ENCODE results near the gene ACTN4.

The ACTN4 gene

GRCh38 chr19:38774181-38774950, 126.9 kb downstream of the ACTN4 start:
- no peak for DNase-seq

- DNase-seq, result no peak
Measured at GRCh38 chr19:38778733-38779132, 131.3 kb downstream of the ACTN4 start.

- no peak for DNase-seq
Measured at GRCh38 chr19:38780443-38780842, 133.0 kb downstream of the ACTN4 start.

GRCh38 chr19:38781058-38781457, 133.6 kb downstream of the ACTN4 start:
- DNase-seq, result no peak

All from NK-92 treated with Interleukin-12 subunit alpha and Interleukin-12 subunit beta, amount 100 ng/mL, for 24 hours (cell line).